SJCRH30 (cell line): ENCODE measurements around the gene GNG13. TPM values are rescaled to one million over a fixed set of nuclear protein-coding genes. Genes with fewer than 3 reads are reported as not detected.

Source experiments
- DNase-seq, 2 experiments: peaks; one replicate each; pipeline ENCODE4 v3.0.0-alpha.2; 2015 to 2020
- H3K27ac ChIP-seq: fragments of 250-450 bp; sonication (Bioruptor Pico); 2 replicates; pipeline ENCODE4 v1.5.1; 2020; ENCODE audit warnings: mild to moderate bottlenecking, moderate library complexity
- H3K27me3 ChIP-seq: fragments of 250-450 bp; sonication (Bioruptor Pico); 2 replicates; pipeline ENCODE4 v1.5.1; 2020; ENCODE audit warnings: mild to moderate bottlenecking, moderate library complexity
- H3K36me3 ChIP-seq: fragments of 250-450 bp; sonication (Bioruptor Pico); 2 replicates; pipeline ENCODE4 v1.5.1; 2020; ENCODE audit warnings: mild to moderate bottlenecking, moderate library complexity
- H3K4me1 ChIP-seq: fragments of 250-450 bp; sonication (Bioruptor Pico); 2 replicates; pipeline ENCODE4 v1.5.1; 2020; ENCODE audit warnings: mild to moderate bottlenecking, moderate library complexity
- H3K4me3 ChIP-seq: fragments of 250-450 bp; sonication (Bioruptor Pico); 2 replicates; pipeline ENCODE4 v1.5.1; 2020; ENCODE audit warnings: mild to moderate bottlenecking, moderate library complexity
- H3K9me3 ChIP-seq: fragments of 250-450 bp; sonication (Bioruptor Pico); replicated peaks from 2 replicates; pipeline ENCODE4 v1.5.1; 2020; ENCODE audit warnings: mild to moderate bottlenecking, moderate library complexity
- total RNA-seq: library from RNA; depleted of rRNA; stranded (reverse); fragments of >200 nt; shearing (Covaris generic); gene quantifications from 2 replicates; pipeline ENCODE4 v1.2.3, GENCODE V29; 2014; rRNA removed

GNG13 gene, protein sequence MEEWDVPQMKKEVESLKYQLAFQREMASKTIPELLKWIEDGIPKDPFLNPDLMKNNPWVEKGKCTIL
- total RNA-seq: not detected in 2 replicates

DNA sequence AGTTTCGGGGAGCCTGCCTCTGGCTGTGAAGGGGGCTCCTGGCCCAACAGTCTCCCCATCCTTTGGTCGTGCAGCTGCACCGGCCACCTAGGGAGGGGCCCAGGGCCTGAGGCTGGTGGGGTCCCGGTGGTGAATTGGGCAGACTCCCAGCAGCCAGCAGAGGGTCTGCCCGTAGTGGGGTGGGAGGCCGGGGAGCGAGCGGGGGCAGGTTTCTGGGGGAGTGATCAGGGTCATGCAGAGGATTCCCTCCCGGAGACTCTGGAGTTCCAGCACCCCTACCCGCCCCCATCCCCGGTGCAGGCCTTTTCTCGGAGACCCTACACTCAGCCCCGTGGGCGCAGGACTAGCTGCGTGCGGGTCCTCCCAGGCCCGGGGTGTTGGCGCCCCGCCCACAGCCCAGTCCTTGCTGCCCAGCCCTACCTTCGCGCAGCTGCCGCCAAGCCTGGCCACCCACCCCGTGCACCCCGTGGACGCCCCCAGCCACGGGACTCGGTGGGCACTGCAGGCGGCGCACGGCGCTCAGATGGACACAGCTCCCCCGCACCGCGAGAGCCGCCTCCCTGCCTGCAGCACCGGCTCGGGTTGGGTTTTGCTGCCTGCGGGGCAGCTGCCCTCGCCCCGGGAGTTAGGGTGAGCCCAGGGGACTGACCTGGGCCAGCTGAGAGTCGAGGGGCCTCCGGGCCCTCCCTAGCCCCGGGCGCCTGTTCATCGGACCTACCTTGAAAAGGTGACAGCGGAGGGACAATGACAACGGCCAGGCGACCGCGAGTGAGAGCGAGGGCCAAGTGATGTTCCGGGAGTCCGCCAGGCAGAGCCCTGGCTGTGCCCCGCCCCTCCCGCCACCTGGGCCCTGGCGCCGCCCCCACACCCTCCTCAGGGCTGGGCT is at the start of gene GNG13:
Gene GNG13 (minus strand): TSS at position 787 of the 886 bp plus-strand sequence. CDS start 1,657 bp downstream, outside the sequence.
- Histone ChIP-seq H3K4me1 (peaks cover 37% of the 10 kb centered on the region), H3K27me3 (peaks cover 3% of the 10 kb centered on the region; the same call in 1 of the 2 replicates)
- peak in 1 of 2 experiments; percentile 33 for DNase-seq

DNA sequence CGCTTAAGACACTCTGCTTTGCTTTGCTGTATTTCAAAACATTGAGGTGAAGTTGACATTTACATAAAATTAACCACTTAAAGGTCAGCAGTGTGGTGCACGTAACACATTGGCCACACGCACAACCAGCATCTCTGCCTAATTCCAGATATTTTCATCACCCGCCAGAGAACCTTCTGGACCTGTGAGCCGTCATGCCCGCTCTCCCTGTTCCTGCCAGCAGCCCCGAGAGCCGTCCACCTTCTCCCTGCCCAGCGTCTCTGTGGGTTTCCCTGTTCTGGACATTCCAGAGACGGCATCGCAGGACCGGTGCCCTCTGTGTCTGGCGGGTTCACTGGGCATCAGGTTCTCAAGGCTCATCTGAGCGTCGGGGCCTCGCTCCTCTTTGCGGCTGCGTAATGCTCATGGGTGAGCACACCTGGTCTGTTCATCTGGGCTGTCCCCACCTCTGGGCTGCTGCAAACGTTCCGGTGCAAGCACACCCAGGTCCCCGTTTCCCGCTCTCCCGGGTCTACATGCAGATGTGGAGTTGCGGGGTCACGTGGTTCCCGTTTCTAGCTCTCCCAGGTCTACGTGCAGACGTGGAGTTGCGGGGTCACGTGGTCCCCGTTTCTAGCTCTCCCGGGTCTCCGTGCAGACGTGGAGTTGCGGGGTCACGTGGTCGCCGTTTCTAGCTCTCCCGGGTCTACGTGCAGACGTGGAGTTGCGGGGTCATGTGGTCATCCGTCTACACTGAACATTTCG is 48.1 kb upstream of the GNG13 start:
- H3K36me3 ChIP-seq: no peaks in the 10 kb centered on the region
- H3K27me3 ChIP-seq: no peaks in the 10 kb centered on the region
- no peak overlapping the region for H3K27ac ChIP-seq
- H3K4me1 ChIP-seq: no peaks in the 10 kb centered on the region
- no peak for DNase-seq
- 0 out of 2 replicates have a peak, but pooled peaks cover 2% of the 10 kb centered on the region for H3K9me3 ChIP-seq
- H3K4me3 ChIP-seq: no peak overlapping the region

More for the DNA sequence above, at the start of gene GNG13:
- no peaks in the 10 kb centered on the region for H3K9me3 ChIP-seq
- H3K36me3 ChIP-seq: peaks cover 23% of the 10 kb centered on the region
- no peak within 1 kb of the TSS for H3K4me3 ChIP-seq
- H3K27ac ChIP-seq: no peak within 1 kb of the TSS

DNA sequence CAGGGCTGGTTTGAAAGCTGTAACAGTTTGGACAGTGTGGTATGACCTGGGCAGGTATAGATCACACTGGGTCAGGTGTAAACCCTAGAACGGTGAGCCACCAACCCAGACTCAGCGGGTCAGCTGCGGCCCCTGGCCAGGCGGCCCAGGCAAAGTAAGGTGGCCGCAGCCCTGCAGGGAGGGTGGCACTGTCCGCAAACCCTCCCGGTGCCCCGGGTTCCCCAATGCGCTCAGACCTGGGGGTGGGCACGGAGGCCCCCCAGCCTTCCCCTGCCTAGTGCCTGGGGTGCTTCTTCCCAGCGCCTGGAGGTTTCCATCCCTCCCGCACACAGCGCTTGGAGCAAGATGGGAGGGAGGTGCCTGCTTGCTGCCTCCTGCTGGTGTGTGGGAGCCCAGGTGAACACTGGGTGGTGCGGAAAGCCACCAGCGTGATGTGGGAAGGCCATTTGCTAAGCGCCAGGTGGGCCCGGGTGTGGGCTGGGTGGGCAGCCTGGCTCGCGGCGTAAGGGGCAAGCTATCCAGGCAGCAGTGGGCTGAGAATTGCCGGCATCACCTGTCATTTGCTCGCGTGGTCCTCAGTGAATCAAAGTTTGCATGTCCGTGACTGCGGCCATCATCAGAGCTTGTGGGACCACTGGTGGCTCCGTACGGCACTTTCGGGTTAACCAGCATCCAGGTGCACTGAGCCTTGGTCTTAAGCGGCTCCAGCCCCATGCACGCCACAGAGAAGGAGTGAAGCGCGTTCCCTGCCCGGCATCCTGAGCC is 47.3 kb upstream of the GNG13 start:
- no peak overlapping the region for H3K4me3 ChIP-seq
- no peak for DNase-seq
- H3K4me1 ChIP-seq: no peaks in the 10 kb centered on the region
- 0 out of 2 replicates have a peak, but pooled peaks cover 2% of the 10 kb centered on the region for H3K9me3 ChIP-seq
- H3K36me3 ChIP-seq: no peaks in the 10 kb centered on the region
- H3K27me3 ChIP-seq: no peaks in the 10 kb centered on the region
- H3K27ac ChIP-seq: no peak overlapping the region

DNA sequence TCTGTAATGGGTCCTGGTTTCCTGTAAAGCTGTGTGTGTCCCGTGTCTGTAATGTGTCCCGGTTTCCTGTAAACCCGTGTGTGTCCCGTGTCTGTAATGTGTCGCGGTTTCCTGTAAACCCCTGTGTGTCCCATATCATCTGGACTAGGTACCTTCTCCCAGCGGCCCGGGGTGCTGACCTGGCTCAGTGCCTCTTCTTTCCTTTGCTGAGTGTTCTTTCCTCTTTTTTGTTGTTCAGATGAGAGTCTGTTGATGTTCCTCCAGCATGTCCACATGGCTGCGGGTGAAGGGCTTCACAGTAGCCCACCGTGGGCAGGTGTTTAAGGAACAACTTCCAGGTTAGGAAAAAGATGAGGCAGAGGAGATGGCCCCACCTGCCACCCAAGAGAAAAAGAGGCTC is 46.6 kb upstream of the GNG13 start:
- H3K27me3 ChIP-seq: no peaks in the 10 kb centered on the region
- 0 out of 2 replicates have a peak, but pooled peaks cover 2% of the 10 kb centered on the region for H3K9me3 ChIP-seq
- H3K27ac ChIP-seq: no peak overlapping the region
- H3K4me3 ChIP-seq: no peak overlapping the region
- DNase-seq: no peak
- no peaks in the 10 kb centered on the region for H3K4me1 ChIP-seq
- H3K36me3 ChIP-seq: no peaks in the 10 kb centered on the region

DNA sequence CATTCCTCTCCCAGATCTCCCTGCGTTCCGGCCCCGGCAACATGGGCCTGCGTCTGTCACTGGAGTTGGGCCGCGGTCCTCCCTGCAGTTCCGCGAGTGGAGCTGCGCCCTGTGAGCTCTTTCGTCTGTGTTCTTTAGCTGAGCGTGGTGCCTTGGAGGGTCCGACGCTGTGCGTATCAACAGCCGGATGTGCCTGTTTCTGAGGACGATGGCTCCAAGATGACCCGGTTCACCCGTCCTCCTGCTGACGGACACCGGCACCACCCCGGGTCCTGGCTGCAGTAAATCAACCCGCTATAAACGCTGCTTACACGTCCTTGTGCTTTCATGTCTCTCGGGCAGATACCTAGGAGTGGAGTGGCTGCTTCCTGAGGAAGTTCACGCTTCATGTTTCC is 44.8 kb upstream of the GNG13 start:
- Histone ChIP-seq H3K27ac (no peak overlapping the region), H3K9me3 (no peaks in the 10 kb centered on the region), H3K4me3 (no peak overlapping the region), H3K27me3 (no peaks in the 10 kb centered on the region), H3K36me3 (no peaks in the 10 kb centered on the region), H3K4me1 (peaks cover 11% of the 10 kb centered on the region)
- DNase-seq: no peak

DNA sequence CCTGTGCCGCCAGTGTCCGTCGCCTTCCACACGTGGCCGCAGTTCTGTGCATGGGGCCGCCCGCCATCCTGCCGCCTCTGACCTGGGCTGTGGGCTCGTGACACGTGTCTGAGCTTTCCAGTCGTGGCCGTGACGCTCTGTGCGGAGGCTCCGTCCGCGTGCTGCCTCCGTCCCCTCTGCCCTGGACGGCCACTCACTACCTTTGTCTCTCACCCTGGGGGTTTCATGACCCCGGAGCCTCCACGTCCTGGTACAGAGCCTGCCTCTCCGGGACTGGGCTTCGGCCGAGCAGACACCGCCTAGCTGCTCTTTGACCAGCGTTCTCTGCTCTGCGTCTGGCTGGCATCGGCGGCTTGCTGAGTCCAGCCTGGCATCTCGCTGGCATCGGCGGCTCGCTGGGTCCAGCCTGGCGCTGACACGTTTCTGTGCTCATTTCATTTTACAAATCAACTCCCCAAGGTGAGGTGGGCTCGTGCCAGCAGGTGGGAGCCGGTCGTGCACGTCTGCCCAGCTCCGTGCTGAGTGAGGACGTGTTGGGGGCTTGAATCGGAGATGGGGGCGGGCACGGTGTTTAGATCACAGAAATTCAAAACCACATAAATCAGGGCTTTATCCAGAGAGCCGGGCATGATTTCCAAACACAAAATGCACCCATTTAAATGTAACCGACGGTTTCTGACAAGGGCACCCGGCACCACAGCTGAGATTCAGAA is 44.3 kb upstream of the GNG13 start:
- Histone ChIP-seq H3K27ac (no peak overlapping the region), H3K4me1 (peaks cover 17% of the 10 kb centered on the region), H3K27me3 (no peaks in the 10 kb centered on the region), H3K36me3 (no peaks in the 10 kb centered on the region), H3K9me3 (no peaks in the 10 kb centered on the region), H3K4me3 (no peak overlapping the region)
- DNase-seq: no peak

DNA sequence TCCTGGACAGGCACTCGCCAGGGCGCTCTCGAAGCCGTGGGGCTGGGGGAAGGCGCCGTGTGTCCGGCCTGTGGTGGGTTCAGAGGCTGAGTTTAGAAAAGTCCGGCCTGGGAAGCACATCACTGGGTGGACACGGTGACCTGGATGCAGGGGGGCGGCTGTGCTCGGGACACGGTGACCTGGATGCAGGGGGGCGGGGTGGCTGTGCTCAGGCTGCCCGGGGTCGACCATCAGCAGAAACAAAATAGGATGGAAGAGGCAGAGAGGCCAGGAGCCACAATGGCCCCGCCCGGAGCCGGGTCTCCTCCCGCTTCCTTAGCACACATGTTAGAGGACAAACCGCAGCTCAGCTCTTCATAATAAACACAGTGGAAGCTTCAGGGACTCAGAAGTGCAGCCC is 43.2 kb upstream of the GNG13 start:
- no peaks in the 10 kb centered on the region for H3K9me3 ChIP-seq
- no peak for DNase-seq
- no peak overlapping the region for H3K27ac ChIP-seq
- H3K27me3 ChIP-seq: no peaks in the 10 kb centered on the region
- H3K4me3 ChIP-seq: no peak overlapping the region
- peaks cover 24% of the 10 kb centered on the region for H3K4me1 ChIP-seq
- H3K36me3 ChIP-seq: no peaks in the 10 kb centered on the region

DNA sequence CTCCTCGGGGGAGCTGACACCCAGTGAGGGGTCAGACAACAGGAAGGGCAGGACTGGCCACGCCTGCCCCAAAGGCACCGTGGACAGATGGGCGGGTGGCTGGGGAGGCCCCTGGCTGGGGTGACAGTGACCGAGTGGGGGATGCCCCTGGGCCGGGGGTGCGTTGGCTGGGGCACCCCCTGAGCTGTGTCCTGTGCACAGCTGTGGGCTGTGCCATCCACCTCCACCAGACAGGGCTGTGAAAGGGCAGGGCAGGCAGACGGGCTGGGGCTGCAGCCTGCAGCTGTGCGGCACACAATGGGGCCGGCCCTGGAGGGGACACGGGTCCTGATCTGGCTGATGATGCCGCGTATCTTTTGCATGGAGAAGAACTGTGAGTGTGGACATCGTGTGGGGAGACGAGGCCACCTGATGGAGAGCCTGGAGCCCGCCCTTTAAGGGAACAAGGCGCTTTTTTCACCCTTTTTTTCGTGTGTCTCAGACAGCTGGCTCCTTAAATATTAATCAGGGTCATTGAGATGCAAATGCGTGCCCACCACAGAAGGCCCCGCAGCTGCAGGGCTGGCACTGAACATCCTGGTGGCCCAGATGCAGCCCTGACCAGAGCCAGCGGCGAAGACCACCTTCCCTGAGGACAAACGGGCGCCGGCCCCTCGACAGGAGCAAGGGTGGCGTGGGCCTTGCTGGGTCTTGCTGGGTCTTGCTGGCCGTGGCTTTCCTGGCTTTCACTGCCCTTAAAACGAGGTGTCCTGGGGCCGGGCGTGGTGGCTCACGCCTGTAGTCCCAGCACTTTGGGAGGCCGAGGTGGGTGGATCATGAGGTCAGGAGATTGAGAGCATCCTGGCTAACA is 42.4 kb upstream of the GNG13 start:
- peaks cover 25% of the 10 kb centered on the region for H3K4me1 ChIP-seq
- H3K27ac ChIP-seq: no peak overlapping the region
- no peak for DNase-seq
- no peaks in the 10 kb centered on the region for H3K36me3 ChIP-seq
- no peaks in the 10 kb centered on the region for H3K27me3 ChIP-seq
- no peaks in the 10 kb centered on the region for H3K9me3 ChIP-seq
- H3K4me3 ChIP-seq: no peak overlapping the region

DNA sequence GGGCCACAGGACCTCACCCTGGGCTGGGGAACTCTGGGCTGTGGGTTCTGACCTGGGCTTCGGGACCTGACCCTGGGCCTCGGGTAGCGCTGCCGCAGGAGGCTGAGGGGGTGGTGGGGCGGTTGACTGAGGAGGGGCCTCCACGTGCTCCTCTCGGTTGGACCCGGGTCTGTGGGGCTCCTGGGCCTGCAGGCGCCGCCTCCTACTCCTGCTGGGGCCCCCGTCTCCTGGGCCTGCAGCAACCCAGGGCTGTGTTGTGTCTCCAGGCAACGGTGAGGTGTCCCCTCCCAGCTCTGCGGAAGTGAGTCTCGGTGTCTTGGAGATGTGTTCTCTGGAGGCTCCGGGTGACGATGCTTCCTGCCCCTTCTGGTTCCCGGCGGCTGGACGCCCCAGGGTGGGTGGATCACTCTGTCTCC is 41.5 kb upstream of the GNG13 start:
- H3K9me3 ChIP-seq: no peaks in the 10 kb centered on the region

DNA sequence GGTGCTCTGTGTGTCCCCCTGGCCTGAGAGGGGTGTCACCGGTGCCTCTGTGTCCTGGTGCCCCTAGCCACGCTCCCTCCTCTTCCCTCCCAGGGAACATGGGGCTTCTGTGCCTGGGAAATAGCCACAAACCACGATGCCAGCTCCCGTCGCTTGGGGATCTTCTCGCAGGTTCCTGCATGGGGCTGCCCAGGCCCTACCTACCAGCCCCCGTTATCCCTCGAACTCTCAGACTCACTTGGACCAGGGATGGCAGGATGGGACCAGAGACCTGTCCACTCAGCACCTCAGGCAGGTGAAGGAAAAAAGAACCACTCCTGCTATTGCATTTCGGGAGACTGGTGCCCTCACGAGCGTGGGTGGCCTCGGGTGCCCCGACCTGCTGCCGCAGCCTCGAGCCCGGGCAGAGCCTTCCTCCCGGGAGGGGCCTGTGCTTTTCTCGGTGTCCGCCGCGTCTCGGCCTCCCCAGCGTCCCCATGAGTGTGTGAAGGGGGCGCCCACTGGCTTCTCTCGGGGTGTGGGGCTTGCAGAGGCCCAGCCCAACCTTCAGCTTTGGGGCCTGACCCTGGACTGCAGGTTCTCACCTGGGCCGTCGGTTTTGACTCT is 41.0 kb upstream of the GNG13 start:
- Histone ChIP-seq H3K36me3 (no peaks in the 10 kb centered on the region), H3K9me3 (0 out of 2 replicates have a peak, but pooled peaks cover 4% of the 10 kb centered on the region), H3K4me3 (no peak overlapping the region), H3K27ac (no peak overlapping the region), H3K27me3 (no peaks in the 10 kb centered on the region), H3K4me1 (peaks cover 25% of the 10 kb centered on the region)
- no peak for DNase-seq

More for the DNA sequence above, 41.5 kb upstream of the GNG13 start:
- Histone ChIP-seq H3K4me3 (no peak overlapping the region), H3K27ac (no peak overlapping the region), H3K36me3 (no peaks in the 10 kb centered on the region), H3K27me3 (no peaks in the 10 kb centered on the region), H3K4me1 (peaks cover 25% of the 10 kb centered on the region)
- DNase-seq: no peak

DNA sequence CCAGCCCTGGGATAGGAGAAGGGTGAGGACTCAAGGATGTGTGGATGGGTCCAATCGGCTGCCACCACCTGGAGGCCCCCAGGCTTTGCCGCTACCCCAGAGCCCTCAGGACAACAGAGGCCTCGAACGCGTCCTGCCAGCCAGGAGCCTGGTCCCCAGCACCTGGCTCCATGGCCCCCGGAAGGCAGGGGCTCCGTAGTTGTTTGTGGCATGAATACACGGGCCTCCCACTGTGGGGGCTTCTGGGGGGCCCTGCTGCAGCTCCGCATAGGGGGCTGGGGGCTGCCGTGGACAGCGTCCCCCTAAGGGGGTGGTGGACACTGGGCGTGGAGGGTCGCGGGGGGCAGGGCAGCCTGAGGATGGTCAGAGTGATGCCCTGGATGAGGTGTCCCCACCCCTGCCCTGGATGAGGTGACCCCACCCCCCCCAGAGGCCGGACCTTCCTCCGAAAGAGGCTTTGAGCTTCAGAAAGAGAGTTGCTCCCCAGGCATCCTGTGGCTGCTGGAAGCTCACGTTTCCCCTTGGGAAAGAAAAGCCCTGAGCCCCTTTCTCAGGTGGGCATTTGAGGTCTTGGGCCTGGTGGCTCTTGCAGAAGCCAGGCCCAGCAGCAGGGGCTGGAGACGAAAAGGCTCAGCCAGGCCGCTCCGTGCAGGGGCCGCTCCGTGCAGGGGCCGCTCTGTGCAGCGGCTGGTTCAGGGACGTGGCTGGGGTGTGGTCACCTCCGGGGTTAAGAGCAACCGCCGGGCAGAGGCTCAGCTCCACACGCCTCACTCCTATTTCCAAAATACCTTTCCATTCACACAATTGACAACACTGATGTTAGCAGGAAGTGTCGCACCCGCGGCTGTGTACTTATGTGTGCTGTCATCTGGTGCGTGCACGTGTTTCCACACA is 40.3 kb upstream of the GNG13 start:
- no peaks in the 10 kb centered on the region for H3K36me3 ChIP-seq
- peaks cover 10% of the 10 kb centered on the region; the same call in 1 of the 2 replicates for H3K9me3 ChIP-seq
- no peak overlapping the region for H3K4me3 ChIP-seq
- no peaks in the 10 kb centered on the region for H3K27me3 ChIP-seq
- peaks cover 25% of the 10 kb centered on the region for H3K4me1 ChIP-seq
- H3K27ac ChIP-seq: peak overlapping the region; percentile 59
- DNase-seq: no peak
